HG03354 (cell line): ENCODE measurements around the gene MAPK8.
"Not testable (repeated sequence)": the region's sequence is repeated elsewhere in the genome, so short reads cannot be mapped to it uniquely, and the experiment has no call there.

Experiments used
- ATAC-seq: cut with Tn5 transposase; IDR thresholded peaks from one replicate; pipeline ENCODE4 v1.9.1; 2021; ENCODE audit warnings: mild to moderate bottlenecking; ENCODE audit not compliant: unreplicated experiment, poor library complexity, severe bottlenecking

MAPK8 gene

DNA sequence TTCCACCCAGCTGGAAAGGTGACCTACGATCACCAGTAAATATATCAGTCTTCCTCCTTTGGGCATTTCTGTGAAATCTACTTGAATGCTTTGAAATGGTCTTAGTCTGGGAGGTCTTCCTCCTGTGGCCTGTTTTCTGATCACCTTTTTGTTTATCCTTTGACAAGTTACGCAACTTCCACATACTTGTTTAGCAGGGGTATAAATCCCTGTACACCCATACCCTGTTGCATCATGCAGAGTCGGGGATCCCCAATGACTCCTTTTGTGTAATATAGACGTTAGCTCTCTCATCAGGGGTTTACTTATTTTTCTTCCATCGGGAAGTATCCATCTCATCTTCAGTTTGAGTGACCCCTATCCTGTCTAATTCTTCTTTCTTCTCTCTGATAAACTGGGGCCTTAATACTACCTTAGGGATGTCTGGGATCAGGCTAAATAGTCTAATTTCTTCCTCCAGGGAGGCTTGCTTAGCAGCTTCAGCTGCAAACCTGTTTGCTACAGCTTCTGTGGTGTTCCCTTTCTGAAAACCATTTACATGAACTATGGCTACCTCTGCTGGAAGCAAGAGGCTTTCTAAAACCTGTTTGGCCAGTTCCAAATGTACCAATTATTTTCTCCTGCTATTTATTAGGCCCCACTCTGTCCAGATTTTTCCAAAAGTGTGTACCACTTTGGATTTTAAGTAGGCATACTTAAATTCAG is 25.8 kb downstream of the MAPK8 start:
- ATAC-seq: no peak

DNA sequence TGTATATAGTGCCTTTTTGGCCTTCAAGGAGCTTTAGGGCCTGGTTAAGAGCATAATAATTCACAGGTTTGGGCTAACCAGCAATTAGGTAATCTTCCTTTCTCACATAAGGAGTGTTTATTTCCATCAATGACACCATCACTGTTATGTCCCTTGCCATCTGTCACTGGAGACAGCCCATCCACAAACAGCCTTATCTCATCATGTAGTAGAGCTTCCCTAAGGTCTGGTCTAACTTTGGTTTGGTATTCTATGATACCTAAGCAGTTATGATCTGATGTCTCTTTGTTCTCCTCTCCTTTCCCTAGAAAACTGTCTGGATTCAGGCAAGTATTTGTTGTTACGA is 26.4 kb downstream of the MAPK8 start:
- no peak for ATAC-seq

DNA sequence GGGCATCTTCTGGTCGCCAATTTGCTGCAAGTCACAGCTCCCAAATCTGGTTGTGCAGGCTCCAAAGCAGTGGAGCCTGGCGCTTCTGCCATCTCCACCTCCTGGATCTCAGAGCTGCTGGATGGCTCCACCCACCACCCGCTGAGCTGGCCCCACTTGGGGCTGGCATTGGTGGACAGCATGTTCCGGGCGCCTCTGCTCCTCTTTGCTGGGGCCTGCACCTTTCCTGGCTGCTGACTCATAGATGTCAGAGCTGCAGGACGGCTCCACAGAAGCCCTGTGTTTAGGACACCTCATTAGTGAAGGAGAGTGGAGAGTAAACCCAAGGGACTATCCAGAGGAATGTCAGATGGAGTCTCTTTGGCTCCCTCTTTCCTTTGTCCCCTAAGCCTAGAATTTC is 27.4 kb downstream of the MAPK8 start:
- ATAC-seq: no peak

DNA sequence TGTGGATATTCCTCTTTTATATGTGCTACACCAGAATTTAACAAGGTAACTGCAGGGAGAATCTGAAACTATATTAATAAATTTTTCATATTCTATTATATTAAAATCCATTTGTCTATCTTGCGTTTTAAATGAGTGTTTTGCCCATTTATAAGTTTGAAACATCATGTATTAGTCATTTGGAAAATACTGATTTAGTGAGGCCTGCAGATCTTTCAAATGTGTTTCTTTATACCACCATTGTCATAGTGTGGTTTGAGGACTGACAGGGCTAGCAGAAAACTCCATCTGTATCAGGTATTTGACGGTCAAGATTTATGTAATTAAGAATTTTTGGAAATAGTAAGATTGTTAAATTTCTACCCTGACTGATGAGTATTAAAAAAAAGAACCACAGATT is 29.3 kb downstream of the MAPK8 start:
- no peak for ATAC-seq

DNA sequence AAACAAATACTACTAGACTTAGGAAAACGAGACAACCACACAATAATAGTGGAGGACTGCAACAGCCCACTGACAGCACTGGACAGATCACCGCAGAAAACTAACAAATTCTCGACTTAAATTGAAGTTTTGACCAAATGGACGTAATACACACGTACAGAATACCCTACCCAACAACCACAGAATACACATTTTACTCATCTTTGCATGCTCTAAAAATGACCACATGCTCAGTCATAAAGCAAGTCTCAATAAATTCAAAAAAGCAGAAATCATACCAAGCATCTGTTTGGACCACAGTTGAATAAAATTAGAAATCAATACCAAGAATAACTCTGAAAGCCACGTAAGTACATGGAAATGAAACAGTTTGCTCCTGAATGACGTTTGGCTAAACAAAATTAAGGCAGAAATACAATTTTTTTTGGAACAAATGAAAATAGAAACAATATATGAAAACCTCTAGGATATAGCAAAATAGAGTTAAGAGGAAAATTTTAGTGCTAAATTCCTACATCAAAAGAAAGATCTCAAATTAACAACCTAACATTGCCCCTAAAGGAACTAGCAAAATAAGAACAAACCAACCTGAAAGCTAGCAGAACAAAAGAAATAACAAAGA is 30.6 kb downstream of the MAPK8 start:
- peak; percentile 87 for ATAC-seq

DNA sequence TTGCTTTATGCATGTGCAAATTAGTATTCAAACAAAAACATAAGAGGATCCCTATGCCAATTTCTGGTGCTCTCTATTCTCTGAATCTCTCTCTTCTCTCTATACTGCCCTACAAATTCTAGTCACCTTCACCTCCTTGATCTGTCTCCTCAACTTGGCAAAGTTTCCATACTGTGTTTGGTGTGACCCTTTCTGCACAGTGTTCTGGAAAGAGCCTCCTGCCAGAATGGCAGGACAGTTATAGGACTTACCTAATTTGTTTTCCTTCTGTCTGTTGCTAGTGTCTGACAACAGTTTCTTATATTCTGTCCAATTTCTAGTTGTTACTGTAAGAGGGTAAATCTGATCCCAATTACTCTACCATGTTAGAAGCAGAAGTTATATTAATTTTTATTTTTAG is 34.3 kb downstream of the MAPK8 start:
- no peak for ATAC-seq

DNA sequence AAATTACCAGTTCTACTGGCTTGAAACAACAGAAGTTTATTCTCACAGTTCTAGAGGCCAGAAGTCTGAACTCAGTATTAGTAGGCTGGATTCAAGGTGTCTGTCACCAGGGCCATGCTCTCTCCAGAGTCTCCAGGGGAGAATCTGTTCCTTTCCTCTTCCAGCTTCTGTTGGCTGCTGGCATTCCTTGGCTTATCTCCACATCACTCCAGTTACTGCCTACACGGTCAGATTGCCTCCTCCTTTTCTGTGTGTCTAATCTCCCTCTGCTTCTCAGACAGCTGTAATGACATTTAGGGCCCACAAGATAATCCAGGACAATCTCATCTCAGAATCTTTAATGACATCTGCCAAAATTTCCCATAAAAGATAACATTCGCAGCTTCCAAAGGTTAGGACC is 36.6 kb downstream of the MAPK8 start:
- ATAC-seq: no peak

DNA sequence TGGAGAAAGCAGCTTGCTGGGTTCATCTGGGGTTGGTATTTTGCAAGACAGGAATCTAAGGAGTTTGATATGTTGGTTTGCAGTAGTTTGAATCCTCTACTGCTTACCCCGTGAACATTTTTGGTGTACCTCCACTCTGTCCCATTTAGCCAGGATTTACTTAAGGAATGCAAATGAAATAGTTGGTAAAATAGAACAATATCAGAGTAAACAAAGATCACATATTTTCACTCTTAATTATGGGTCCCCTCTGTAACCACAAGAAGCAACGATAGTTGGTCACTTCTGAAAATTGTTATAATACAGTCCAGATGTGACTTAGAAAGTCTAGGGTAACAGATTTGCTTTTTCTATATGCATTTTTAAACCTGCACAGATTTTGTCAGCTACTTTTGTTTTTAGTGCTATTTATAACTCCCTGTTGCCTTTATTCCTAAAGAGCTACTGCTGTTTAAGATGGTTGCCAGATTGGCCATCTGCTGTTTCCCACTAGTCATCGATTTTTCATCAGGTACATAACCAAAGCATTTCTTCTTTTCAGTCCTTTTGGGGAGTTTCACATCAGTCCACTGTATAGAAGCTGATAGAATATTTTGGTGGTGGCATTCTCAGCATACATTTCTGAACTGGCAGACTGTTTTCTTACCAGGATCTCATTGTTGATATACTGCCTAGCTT is 37.6 kb downstream of the MAPK8 start:
- no peak for ATAC-seq

DNA sequence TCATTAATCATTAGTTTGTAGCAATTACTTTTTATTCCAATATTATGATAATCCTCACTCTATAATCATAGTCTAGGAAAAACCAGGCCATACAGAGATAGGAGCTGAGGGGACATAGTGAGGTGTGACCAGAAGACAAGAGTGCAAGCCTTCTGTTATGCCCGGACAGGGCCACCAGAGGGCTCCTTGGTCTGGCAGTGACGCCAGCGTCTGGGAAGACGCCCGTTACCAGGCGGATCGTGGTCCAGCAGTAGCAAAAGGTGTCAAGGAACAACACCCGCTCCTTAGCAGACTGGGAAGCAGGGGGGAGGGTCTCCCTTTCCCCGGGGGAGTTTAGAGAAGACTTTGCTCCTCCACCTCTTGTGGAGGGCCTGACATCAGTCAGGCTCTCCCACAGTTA is 39.8 kb downstream of the MAPK8 start:
- ATAC-seq: not testable (repeated sequence)

DNA sequence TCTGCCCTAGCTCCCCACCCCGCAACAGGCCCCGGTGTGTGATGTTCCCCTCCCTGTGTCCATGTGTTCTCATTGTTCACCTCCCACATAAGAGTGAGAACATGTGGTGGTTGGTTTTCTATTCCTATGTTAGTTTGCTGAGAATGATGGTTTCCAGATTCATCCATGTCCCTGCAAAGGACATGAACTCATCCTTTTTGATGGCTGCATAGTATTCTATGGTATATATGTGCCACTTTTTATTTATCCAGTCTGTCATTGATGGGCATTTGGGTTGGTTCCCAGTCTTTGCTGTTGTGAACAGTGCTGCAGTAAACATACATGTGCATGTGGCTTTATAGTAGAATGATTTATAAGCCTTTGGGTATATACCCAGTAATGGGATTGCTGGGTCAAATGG is 41.1 kb downstream of the MAPK8 start:
- not testable (repeated sequence) for ATAC-seq

DNA sequence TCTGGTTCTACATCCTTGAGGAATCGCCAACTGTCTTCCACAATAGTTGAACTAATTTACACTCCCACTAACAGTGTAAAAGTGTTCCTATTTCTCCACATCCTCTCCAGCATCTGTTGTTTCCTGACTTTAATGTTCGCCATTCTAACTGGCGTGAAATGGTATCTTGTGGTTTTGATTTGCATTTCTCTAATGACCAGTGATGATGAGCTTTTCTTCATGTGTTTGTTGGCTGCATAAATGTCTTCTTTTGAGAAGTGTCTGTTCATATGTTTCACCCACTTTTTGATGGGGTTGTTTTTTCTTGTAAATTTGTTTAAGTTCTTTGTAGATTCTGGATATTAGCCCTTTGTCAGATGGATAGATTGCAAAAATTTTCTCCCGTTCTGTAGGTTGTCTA is 41.5 kb downstream of the MAPK8 start:
- ATAC-seq: not testable (repeated sequence)

DNA sequence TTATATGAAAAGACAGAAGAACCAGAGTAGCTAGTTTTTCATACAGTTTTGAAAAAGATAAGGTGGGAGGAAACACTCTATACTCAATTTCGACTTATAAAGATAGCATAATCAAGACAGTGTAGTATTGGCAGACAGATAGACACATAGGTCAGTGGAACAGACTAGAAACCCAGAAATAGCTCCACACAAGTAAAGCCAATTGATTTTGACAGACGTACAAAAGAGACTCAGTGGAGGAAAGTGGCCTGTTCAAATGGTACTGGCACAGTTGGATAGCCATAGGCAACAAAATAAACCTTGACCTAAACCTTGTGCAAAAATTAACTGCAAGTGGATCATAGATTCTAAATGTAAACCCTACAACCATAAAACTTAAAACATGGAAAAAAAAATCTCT is 46.8 kb downstream of the MAPK8 start:
- ATAC-seq: no peak

DNA sequence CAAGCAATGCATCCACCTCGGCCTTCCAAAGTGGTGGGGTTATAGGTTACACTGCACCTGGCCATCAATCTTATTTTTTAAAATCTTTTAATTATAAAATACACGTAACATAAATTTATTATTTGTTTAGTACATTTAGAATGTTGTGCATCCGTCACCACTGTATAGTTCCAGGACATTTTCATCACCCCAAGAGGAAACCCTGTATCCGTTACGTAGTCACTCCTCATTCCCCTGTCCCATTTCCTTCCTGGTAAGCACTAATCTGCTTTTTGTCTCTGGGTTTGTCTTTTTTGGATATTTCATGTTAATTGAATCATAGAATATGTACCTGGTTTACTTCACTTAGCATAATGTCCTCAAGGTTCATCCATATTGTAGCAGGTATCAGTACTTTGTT is 51.2 kb downstream of the MAPK8 start:
- ATAC-seq: no peak

DNA sequence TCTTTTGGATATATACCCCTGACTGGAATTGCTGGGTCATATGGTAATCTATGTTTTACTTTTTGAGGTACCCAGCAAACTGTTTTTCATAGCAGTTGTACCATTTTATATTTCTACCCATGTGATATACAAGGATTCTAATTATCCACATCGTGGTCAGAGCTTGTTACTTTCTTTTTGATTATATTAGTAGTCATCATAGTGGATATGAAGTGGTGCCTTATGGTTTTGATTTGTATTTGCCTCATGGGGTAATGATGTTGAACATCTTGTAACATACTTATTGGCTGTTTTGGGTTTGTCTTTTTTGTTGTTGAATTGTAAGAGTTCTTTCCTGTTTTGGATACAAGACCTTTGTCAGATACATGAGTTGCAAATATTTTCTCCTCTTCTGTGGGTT is 51.7 kb downstream of the MAPK8 start:
- ATAC-seq: no peak

DNA sequence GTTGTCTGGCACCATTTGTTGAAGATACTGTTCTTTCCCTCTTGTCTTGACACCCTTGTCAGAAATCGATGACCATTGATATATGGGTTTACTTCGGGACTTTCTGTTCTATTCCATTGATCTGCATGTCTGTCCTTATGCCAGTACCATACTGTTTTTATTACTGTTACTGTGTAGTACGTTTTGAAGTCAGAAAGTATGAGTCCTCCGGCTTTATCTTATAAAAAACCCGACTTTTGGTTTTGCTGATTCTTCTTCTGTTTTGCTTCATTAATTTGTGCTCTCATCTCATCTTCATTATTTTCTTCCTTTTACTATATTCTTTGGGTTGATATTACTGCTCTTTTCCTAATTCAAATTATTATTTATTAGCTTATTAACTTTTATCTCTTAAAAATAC is 52.4 kb downstream of the MAPK8 start:
- ATAC-seq: no peak

DNA sequence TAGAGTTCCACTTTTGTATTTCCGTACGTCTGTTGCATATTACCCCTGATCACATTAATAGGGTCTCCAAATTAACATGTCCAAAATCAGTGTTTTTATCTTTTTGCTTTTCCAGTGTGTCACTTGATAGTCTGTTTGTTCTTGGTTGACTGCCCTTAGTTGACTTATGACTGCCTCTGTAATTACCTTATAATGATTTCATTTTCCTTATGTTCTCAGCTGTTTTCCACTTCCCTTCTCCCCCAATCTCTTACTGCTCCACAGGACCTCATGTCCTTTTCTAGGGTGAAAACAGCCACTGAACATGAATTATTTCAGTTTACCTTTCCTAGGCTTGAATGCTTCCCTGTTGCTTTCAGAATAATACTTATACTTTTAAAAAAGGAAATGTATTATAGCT is 54.7 kb downstream of the MAPK8 start:
- ATAC-seq: no peak

DNA sequence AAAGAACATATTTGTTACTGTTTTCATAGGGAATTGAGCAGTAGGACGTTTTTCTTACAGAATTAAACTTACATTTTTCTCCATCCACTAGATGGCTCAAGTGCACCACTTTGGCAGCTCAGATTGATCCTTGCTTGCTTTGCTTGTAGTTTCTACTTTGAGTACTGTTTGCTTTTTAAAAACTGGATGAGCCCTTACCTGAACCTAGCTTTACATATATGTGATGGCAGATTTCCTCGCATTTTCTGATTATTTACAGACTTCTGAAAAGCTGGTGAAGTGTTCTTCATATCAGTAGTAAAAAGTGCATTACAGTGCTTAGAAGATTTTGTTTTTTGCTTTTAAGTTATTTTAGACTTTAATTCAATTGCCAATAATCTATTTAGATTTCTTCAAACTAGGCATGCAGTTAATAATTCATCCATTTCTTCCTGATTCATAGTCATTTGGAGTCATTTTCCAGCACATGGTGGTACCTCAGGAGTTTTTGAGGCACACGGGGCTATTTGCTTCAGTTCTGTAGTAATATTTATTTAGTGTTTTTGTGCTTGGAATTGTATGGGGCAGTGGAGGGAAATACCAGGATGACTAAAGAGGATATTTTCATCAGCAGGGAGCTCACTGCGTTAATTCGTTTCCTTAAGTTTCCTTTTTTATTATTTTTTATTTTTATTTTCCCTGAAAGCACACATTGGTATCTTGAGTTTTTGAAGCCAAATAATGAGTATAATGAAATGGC is 57.3 kb downstream of the MAPK8 start:
- peak; percentile 54 for ATAC-seq

DNA sequence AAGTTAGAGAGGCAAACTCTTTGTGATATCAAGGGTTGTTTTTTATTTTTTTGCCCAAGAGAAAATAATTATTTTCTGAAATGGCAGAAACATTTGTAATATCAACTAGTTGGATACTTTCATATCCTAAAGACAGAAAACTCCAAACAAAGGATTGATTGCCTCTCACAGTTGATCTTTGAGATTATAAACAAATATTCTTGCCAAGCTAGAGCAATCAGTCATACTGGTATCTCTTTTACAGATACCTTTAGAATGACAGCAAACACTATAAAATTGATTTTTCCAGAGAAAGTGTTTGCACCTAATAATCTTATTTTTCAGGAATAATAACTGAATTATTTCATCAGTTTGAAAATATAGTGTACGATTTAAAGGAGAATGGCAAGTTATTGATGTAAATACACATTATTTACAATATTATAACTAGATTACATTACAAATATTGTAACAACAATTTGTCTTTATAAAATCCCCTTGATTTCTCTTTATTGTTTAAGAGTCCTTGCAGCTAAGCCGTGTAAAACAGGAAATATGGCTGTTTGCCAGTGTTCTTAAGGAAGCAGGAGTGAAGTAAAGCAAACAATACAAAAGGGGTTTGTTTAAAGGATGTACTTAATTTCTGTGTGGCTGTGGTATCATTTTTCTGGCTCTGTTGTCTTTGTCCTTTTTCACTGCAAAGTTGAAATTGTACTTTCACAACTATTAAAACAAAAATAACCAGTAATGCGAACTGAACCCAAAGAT is 58.4 kb downstream of the MAPK8 start:
- no peak for ATAC-seq

DNA sequence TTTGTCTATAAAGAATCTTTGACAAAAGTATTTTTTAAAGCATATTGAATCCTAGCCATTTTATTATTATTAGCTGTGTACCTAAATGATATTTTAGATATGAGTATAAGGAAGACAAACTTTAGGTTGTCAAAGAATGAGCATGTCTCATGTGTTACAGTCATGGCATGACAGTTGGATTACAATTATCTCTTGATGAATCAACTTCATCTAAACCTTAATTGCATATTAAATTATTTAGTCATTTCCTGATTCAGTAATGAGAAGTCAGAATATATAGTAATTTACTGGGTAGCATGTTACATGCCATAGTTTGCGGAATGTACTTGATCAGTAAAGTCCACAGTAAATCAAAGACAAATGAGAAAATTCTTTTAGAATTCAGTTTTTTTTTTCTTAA is 59.2 kb downstream of the MAPK8 start:
- no peak for ATAC-seq

DNA sequence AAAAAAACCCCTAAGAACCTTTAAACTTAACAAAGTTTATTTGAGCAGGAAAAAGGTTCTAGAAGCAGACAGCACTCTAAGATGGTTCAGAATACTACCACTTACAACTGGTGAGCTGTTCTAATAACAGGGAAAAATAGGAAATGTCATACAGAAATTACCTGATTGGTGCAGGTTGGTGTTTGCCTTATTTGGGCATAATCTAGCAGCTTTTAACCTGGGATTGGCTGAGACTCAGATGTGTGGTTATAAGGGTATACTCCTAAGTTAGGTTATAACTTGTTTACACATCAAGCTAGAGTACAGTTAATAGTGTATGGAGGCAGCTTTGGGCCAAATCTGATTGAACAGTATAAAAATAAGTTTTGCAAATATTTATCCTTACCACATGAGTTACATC is 59.8 kb downstream of the MAPK8 start:
- no peak for ATAC-seq
